Suprapubic skin (tissue), 4 donors: ENCODE measurements around the gene SLC1A1.

Experiments used
- CTCF ChIP-seq, 2 donors: fragments of 200-600 bp in 1 of 2; fragments of 450-650 bp in 1 of 2; sonication (generic) in 1 of 2; IDR thresholded peaks; one replicate each; pipeline ENCODE4 v1.5.1; 2016 to 2019; ENCODE audit warnings: antibody characterized with exemption in 2 of 2, mild to moderate bottlenecking in 1 of 2, moderate library complexity in 1 of 2
- EP300 ChIP-seq: sonication (generic); formaldehyde crosslinking; IDR thresholded peaks from one replicate; pipeline ENCODE4 v1.6.1; 2017; ENCODE audit warnings: antibody characterized with exemption
- POLR2A ChIP-seq, 2 donors: fragments of 450-650 bp; IDR thresholded peaks; one replicate each; pipeline ENCODE4 v1.6.1; 2017; ENCODE audit warnings: antibody characterized with exemption in 2 of 2, mild to moderate bottlenecking in 2 of 2, moderate library complexity in 2 of 2
- POLR2AphosphoS5 ChIP-seq, 3 donors: sonication (generic); formaldehyde crosslinking; IDR thresholded peaks; one replicate each; pipeline ENCODE4 v1.6.1; 2017; ENCODE audit warnings: antibody characterized with exemption in 3 of 3

GRCh38 chr9:4495537-4495936 is 5.3 kb downstream of the SLC1A1 start:
- TF ChIP-seq CTCF (IDR thresholded peaks at IDR 0.05): no peak
- TF ChIP-seq POLR2A (IDR thresholded peaks at IDR 0.05): no peak
- TF ChIP-seq POLR2AphosphoS5 (IDR thresholded peaks at IDR 0.05): no peak
- TF ChIP-seq EP300: no peak
